Endothelial cell of umbilical vein (primary cell): Measurements from ENCODE around the gene KLF2. TPM values are rescaled to one million over a fixed set of nuclear protein-coding genes. Genes with fewer than 3 reads are reported as not detected.

Source experiments
- BruUV-seq: library from RNA; stranded (reverse); fragments of 400-500 nt; replicated peaks from 2 replicates; lab custom pipeline; 2021; lab: Mats Ljungman, UMichigan
- CTCF ChIA-PET: fragments of 300-600, 350-600 bp; sonication (Branson Sonifier 250); formaldehyde crosslinking; loops from one replicate; lab custom pipeline; 2021; ENCODE audit warnings: antibody characterized with exemption, inconsistent platforms; lab: Charles Lee
- POLR2A ChIA-PET: fragments of 300-600, 350-600 bp; sonication (Branson Sonifier 250); formaldehyde crosslinking; loops from one replicate; lab custom pipeline; 2021; ENCODE audit warnings: antibody characterized with exemption, inconsistent platforms; lab: Charles Lee
- DNase-seq: peaks from one replicate; pipeline ENCODE4 v3.0.0-alpha.2; 2011; ENCODE audit warnings: low read depth, low spot score
- FAIRE-seq: peaks from 2 replicates; lab custom pipeline; 2011; peaks lifted over from hg19 to GRCh38; lab: Jason Lieb, UNC
- H2AFZ ChIP-seq: 2 replicates; pipeline ENCODE4 v1.6.0; 2012; ENCODE audit warnings: low read depth, low read length, control low read depth, inconsistent platforms
- H3K27ac ChIP-seq: 2 replicates; pipeline ENCODE4 v1.5.1; 2011; ENCODE audit warnings: low read depth, mild to moderate bottlenecking, control low read depth, low read length, moderate library complexity; ENCODE audit not compliant: insufficient read depth
- H3K27me3 ChIP-seq, 2 experiments: 2 replicates each; pipeline versions ENCODE4 v1.6.0 to v1.6.1; 2011; ENCODE audit warnings: low read length in 2 of 2, mixed read lengths in 1 of 2; ENCODE audit not compliant: control insufficient read depth in 2 of 2, insufficient read depth in 2 of 2
- H3K36me3 ChIP-seq, 2 experiments: 2 replicates in 1 of 2; 3 replicates in 1 of 2; pipeline ENCODE4 v1.5.1; 2011; ENCODE audit warnings: low read length in 2 of 2, mild to moderate bottlenecking in 1 of 2, moderate library complexity in 1 of 2; ENCODE audit not compliant: control insufficient read depth in 2 of 2, insufficient read depth in 2 of 2; ENCODE audit errors: extremely low read depth in 1 of 2
- H3K4me1 ChIP-seq: 3 replicates; pipeline ENCODE4 v1.5.1; 2011; ENCODE audit warnings: mild to moderate bottlenecking, low read length; ENCODE audit not compliant: control insufficient read depth, insufficient read depth; ENCODE audit errors: extremely low read depth
- H3K4me2 ChIP-seq: 2 replicates; pipeline ENCODE4 v1.6.1; 2011; ENCODE audit warnings: low read length, control low read depth, mixed read lengths; ENCODE audit not compliant: insufficient read depth
- H3K4me3 ChIP-seq, 3 experiments: fragments of 200-600 bp in 1 of 3; sonication (generic), shearing (Covaris generic) in 1 of 3; replicated peaks in 1 of 3; 2 replicates each; pipeline ENCODE4 v1.5.1; 2011 to 2016; ENCODE audit warnings: control low read depth in 3 of 3, low read length in 3 of 3, mild to moderate bottlenecking in 2 of 3, inconsistent platforms in 1 of 3, low read depth in 1 of 3, moderate library complexity in 1 of 3; ENCODE audit not compliant: insufficient read depth in 1 of 3
- H3K79me2 ChIP-seq: 2 replicates; pipeline ENCODE4 v1.6.0; 2012; ENCODE audit warnings: low read length, inconsistent platforms; ENCODE audit not compliant: control insufficient read depth, insufficient read depth
- H3K9ac ChIP-seq: replicated peaks from 2 replicates; pipeline ENCODE3; 2011; ENCODE audit warnings: low read length, control low read depth; ENCODE audit not compliant: insufficient read depth; ENCODE audit errors: extremely low read depth
- H3K9me1 ChIP-seq: replicated peaks from 3 replicates; pipeline ENCODE4 v1.6.0; 2011; ENCODE audit warnings: mild to moderate bottlenecking, low read length; ENCODE audit not compliant: control insufficient read depth, insufficient read depth; ENCODE audit errors: extremely low read depth
- H3K9me3 ChIP-seq: replicated peaks from 2 replicates; pipeline ENCODE4 v1.5.1; 2012; ENCODE audit warnings: low read length, inconsistent platforms; ENCODE audit not compliant: control insufficient read depth, insufficient read depth
- H4K20me1 ChIP-seq: replicated peaks from 2 replicates; pipeline ENCODE3; 2011; ENCODE audit warnings: mild to moderate bottlenecking, low read length; ENCODE audit not compliant: control insufficient read depth, insufficient read depth; ENCODE audit errors: extremely low read depth
- CTCF ChIP-seq, 2 donors: IDR thresholded peaks; 1 replicate in 1 of 2; 2 replicates in 1 of 2; pipeline ENCODE4 v1.5.1; 2011; ENCODE audit warnings: low read length in 2 of 2, mild to moderate bottlenecking in 2 of 2, moderate library complexity in 2 of 2, control low read depth in 1 of 2, inconsistent platforms in 1 of 2, low read depth in 1 of 2; ENCODE audit not compliant: insufficient read depth in 1 of 2; ENCODE audit errors: extremely low read depth in 1 of 2
- EZH2 ChIP-seq: IDR thresholded peaks from 2 replicates; pipeline ENCODE4 v1.6.1; 2012; ENCODE audit warnings: borderline replicate concordance, low read depth, mild to moderate bottlenecking, moderate library complexity, low read length, inconsistent platforms; ENCODE audit not compliant: severe bottlenecking
- GATA2 ChIP-seq: IDR thresholded peaks from 2 replicates; pipeline ENCODE4 v1.7.0; 2011; ENCODE audit warnings: low read depth, mild to moderate bottlenecking, moderate library complexity, mixed read lengths, low read length; ENCODE audit not compliant: insufficient read length, insufficient read depth
- POLR2AphosphoS5 ChIP-seq: IDR thresholded peaks from 2 replicates; pipeline ENCODE4 v1.6.1; 2012; ENCODE audit warnings: low read depth, mild to moderate bottlenecking, control low read depth, low read length, moderate library complexity; ENCODE audit not compliant: insufficient read depth
- dilution Hi-C: fragments of 300-500 bp; cut with MboI; formaldehyde crosslinking; loops from one replicate; pipeline ENCODE4 v1.15.0; 2019; ENCODE audit warnings: low sequenced_read_pairs; ENCODE audit not compliant: extremely low pct_ligation_motif_present
- intact Hi-C: fragments of 100-400 bp; cut with micrococcal nuclease; formaldehyde crosslinking; loops from one replicate; pipeline ENCODE4 v1.10.0; 2022
- polyA plus RNA-seq, 4 experiments: library from polyadenylated mRNA; depleted of rRNA in 3 of 4; stranded (reverse) in 3 of 4; unstranded in 1 of 4; fragments of >200 nt; gene quantifications; 2 replicates each; pipeline versions ENCODE4 v1.2.1 to v1.2.3, GENCODE V29; 2011 to 2012; ENCODE audit warnings: missing spikeins in 1 of 4
- total RNA-seq: library from RNA; stranded (reverse); gene quantifications from 2 replicates; pipeline ENCODE4 v1.2.3, GENCODE V29; 2021

Gene KLF2
- total and polyA plus RNA-seq, 2 donors (not counting 3 experiments of a cell fraction or from before 2014, with no cell fraction given): 23.4 to 30.3 TPM

- H3K9me3 ChIP-seq: no peaks in the 10 kb centered on the region
- no peaks in the 10 kb centered on the region for H3K9me1 ChIP-seq
- intact Hi-C loops (no loop called here), dilution Hi-C loops (loop anchor here (25.0 kb wide), 1 partner anchor 161 kb away; no protein-coding TSS in a partner anchor)
- H3K9ac ChIP-seq: no peak overlapping the region
- FAIRE-seq (peak; percentile 80), DNase-seq (peak; percentile 34)
- H3K36me3 ChIP-seq: peaks cover 3 to 7% of the 10 kb centered on the region in 2 experiments
- TF ChIP-seq POLR2AphosphoS5 (peak; percentile 18), CTCF (IDR thresholded peaks at IDR 0.05; ENCODE audit: extremely low read depth in 1 of 2, insufficient read depth in 1 of 2, low read depth in 1 of 2, low read length in 2 of 2) (no peak)
- peaks cover 13% of the 10 kb centered on the region for H3K4me1 ChIP-seq
- ChIA-PET CTCF (interaction anchor here (1.4 to 2.9 kb wide), 3 partner anchors 9 to 42 kb away, joined by 4 to 16 read pairs (median 11); no protein-coding TSS in a partner anchor), POLR2A (no interaction called here)
- no peak overlapping the region for H3K27ac ChIP-seq
- BruUV-seq: no TSS peak
- no peaks in the 10 kb centered on the region for H4K20me1 ChIP-seq
- no peaks in the 10 kb centered on the region for H3K27me3 ChIP-seq
- no peak overlapping the region for H3K4me3 ChIP-seq
- no peaks in the 10 kb centered on the region for H3K79me2 ChIP-seq
- H2AFZ ChIP-seq: no peak overlapping the region
- no peak overlapping the region for H3K4me2 ChIP-seq
These were observed 48.9 kb downstream of the KLF2 start for GRCh38 chr19:16373532-16373931.

GRCh38 chr19:16373989-16374388 lies 49.4 kb downstream of the KLF2 start:
- Histone ChIP-seq H3K4me3 (no peak overlapping the region), H3K27ac (no peak overlapping the region), H3K79me2 (no peaks in the 10 kb centered on the region), H4K20me1 (no peaks in the 10 kb centered on the region), H3K4me1 (peaks cover 13% of the 10 kb centered on the region), H2AFZ (no peak overlapping the region), H3K9me3 (no peaks in the 10 kb centered on the region), H3K9me1 (no peaks in the 10 kb centered on the region), H3K9ac (no peak overlapping the region), H3K4me2 (no peak overlapping the region), H3K36me3 (peaks cover 3 to 7% of the 10 kb centered on the region in 2 experiments), H3K27me3 (no peaks in the 10 kb centered on the region)
- DNase-seq (no peak), FAIRE-seq (no peak)
- POLR2A ChIA-PET: no interaction called here
- no TSS peak for BruUV-seq
- intact Hi-C loops (no loop called here), dilution Hi-C loops (loop anchor here (25.0 kb wide), 1 partner anchor 162 kb away; no protein-coding TSS in a partner anchor)
- TF ChIP-seq GATA2 (peak; percentile 36), EZH2 (no peak)
- CTCF ChIA-PET: interaction anchor here (1.4 to 2.9 kb wide), 3 partner anchors 9 to 43 kb away, joined by 4 to 16 read pairs (median 11); no protein-coding TSS in a partner anchor
